ENCODE data around the gene TP53TG3E.
A peak's percentile ranks its signal among the peaks of the same experiment; 100 is the strongest.
"Not testable (repeated sequence)": the region's sequence is repeated elsewhere in the genome, so short reads cannot be mapped to it uniquely, and the experiment has no call there.

Gene TP53TG3E

DNA sequence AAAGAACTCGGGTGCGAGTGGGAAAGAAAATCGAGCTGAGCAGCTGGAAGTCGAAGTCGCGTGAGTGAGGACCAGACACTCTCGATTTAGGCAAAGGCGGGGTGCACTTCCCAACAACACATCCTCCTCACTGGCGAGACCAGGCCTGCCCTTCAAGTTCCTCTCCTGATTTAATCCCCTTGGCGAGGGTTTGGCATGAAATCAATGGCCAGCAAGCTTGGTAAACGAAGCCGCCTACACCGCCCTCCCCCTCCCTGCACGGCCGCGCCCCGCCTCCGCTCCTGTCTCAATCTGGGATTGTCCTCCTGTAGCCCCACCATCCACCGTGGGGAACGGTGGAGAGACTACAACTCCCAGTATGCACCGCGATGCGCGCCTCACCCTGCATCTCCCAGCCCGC lies at the start of gene TP53TG3E:
TSS of gene TP53TG3E (plus strand) at position 301 of the 400 bp plus-strand sequence. CDS start at position 369, 68 bp downstream.
- not testable (repeated sequence) for DNase-seq

DNA sequence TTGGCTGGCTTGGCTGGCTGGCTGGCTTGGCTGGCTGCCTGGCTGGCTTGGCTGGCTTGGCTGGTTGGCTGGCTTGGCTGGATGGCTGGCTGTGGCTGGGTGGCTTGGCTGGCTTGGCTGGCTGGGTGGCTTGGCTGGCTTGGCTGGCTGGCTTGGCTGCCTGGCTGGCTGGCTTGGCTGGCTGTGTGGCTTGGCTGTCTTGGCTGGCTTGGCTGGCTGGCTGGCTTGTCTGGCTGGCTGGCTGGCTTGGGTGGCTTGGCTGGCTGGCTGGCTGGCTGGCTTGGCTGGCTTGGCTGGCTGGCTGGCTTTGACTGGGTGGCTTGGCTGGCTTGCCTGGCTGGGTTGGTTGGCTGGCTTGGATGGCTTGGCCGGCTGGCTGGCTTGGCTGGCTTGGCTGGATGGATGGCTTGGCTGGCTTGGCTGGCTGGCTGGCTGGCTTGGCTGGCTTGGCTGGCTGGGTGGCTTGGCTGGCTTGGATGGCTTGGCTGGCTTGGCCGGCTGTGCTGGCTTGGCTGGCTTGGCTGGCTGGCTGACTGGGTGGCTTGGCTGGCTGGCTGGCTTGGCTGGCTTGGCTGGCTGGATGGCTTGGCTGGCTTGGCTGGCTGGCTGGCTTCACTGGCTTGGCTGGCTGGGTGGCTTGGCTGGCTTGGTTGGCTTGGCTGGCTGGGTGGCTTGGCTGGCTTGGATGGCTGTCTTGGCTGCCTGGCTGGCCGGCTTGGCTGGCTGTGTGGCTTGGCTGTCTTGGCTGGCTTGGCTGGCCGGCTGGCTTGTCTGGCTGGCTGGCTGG lies 32.3 kb downstream of the TP53TG3E start:
- DNase-seq = peak; percentile 19

DNA sequence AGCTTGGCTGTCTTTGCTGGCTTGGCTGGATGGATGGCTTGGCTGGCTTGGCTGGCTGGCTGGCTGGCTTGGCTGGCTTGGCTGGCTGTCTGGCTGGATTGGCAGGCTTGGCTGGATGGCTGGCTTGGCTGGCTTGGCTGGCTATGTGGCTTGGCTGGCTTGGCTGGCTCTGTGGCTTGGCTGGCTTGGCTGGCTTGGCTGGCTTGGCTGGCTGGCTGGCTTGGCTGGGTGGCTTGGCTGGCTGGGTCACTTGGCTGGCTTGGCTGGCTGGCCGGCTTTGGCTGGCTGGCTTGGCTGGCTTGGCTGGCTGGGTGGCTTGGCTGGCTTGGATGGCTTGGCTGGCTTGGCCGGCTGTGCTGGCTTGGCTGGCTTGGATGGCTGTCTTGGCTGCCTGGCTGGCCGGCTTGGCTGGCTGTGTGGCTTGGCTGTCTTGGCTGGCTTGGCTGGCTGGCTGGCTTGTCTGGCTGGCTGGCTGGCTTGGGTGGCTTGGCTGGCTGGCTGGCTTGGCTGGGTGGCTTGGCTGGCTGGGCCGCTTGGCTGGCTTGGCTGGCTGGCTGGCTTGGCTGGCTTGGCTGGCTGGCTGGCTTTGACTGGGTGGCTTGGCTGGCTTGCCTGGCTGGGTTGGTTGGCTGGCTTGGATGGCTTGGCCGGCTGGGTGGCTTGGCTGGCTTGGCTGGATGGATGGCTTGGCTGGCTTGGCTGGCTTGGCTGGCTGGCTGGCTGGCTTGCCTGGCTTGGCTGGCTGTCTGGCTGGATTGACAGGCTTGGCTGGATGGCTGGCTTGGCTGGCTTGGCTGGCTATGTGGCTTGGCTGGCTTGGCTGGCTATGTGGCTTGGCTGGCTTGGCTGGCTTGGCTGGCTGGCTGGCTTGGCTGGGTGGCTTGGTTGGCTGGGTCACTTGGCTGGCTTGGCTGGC lies 33.8 kb downstream of the TP53TG3E start:
- peak; percentile 20 for DNase-seq

DNA sequence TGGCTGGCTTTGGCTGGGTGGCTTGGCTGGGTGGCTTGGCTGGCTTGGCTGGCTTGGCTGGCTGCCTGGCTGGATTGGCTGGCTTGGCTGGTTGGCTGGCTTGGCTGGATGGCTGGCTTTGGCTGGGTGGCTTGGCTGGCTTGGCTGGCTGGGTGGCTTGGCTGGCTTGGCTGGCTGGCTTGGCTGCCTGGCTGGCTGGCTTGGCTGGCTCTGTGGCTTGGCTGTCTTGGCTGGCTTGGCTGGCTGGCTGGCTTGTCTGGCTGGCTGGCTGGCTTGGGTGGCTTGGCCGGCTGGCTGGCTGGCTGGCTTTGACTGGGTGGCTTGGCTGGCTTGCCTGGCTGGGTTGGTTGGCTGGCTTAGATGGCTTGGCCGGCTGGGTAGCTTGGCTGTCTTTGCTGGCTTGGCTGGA lies 34.4 kb downstream of the TP53TG3E start:
- not testable (repeated sequence) for DNase-seq

DNA sequence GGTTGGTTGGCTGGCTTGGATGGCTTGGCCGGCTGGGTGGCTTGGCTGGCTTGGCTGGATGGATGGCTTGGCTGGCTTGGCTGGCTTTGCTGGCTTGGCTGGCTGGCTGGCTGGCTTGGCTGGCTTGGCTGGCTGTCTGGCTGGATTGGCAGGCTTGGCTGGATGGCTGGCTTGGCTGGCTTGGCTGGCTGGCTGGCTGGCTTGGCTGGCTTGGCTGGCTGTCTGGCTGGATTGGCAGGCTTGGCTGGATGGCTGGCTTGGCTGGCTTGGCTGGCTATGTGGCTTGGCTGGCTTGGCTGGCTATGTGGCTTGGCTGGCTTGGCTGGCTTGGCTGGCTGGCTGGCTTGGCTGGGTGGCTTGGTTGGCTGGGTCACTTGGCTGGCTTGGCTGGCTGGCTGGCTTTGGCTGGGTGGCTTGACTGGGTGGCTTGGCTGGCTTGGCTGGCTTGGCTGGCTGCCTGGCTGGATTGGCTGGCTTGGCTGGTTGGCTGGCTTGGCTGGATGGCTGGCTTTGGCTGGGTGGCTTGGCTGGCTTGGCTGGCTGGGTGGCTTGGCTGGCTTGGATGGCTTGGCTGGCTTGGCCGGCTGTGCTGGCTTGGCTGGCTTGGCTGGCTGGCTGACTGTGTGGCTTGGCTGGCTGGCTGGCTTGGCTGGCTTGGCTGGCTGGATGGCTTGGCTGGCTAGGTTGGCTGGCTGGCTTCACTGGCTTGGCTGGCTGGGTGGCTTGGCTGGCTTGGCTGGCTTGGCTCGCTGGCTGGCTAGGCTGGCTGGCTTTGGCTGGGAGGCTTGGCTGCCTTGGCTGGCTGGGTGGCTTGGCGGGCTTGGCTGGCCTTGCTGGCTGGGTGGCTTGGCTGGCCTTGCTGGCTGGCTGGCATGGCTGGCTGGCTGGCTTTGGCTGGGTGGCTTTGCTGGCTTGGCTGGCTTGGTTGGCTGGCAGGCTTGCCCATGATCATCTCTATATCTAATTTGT lies 35.3 kb downstream of the TP53TG3E start:
- not testable (repeated sequence) for DNase-seq
